A549 (cell line): ENCODE measurements around the gene LOXHD1. TPM values are rescaled to one million over a fixed set of nuclear protein-coding genes. Genes with fewer than 3 reads are reported as not detected.
A peak's percentile ranks its signal among the peaks of the same experiment; 100 is the strongest.

Source experiments
- ATAC-seq, 2 experiments: fragments of 200-7000 bp in 1 of 2; fragments of >200 bp in 1 of 2; cut with Nextera tagmentation in 1 of 2; cut with Tn5 transposase in 1 of 2; 3 replicates each; pipeline versions ENCODE4 v1.8.0 to v1.9.1; 2018 to 2020; ENCODE audit warnings: mild to moderate bottlenecking in 1 of 2, moderate library complexity in 1 of 2
- CTCF ChIA-PET: fragments of 300-600 bp; sonication (Branson Sonifier 250); formaldehyde crosslinking; extraction: SDS; loops from one replicate; lab custom pipeline; 2021; ENCODE audit warnings: antibody characterized with exemption, inconsistent platforms; lab: Yijun Ruan, JAX
- POLR2A ChIA-PET: fragments of 350-600 bp; formaldehyde crosslinking; extraction: SDS; loops from one replicate; lab custom pipeline; 2021; ENCODE audit warnings: antibody characterized with exemption, inconsistent platforms; lab: Yijun Ruan, JAX
- DNase-seq, 2 experiments: peaks; one replicate each; pipeline versions ENCODE4 v3.0.0 to v3.0.0-alpha.2; 2011 to 2016; ENCODE audit warnings: low read depth in 1 of 2, low spot score in 1 of 2
- FAIRE-seq: peaks from 2 replicates; lab custom pipeline; 2011; peaks lifted over from hg19 to GRCh38; lab: Jason Lieb, UNC
- H3K27ac ChIP-seq, 2 experiments: fragments of >200 bp; sonication (Bioruptor Twin); formaldehyde crosslinking; 3 replicates each; pipeline ENCODE4 v1.5.1; 2016 to 2017
- H3K4me1 ChIP-seq: fragments of >200 bp; sonication (Bioruptor Twin); formaldehyde crosslinking; 3 replicates; pipeline ENCODE4 v1.6.1; 2016
- H3K4me2 ChIP-seq: fragments of >200 bp; sonication (Bioruptor Twin); formaldehyde crosslinking; 3 replicates; pipeline ENCODE4 v1.6.1; 2016
- H3K4me3 ChIP-seq: fragments of >200 bp; sonication (Bioruptor Twin); formaldehyde crosslinking; 3 replicates; pipeline ENCODE4 v1.5.1; 2016
- H3K9me3 ChIP-seq: fragments of >200 bp; sonication (Bioruptor Twin); formaldehyde crosslinking; 3 replicates; pipeline ENCODE4 v1.6.1; 2016
- ATOH8 ChIP-seq: fragments of 250-450 bp; sonication (Bioruptor Pico); IDR thresholded peaks from 2 replicates; pipeline ENCODE4 v1.5.0; 2020; ENCODE audit warnings: low read depth, mild to moderate bottlenecking, moderate library complexity
- BCL3 ChIP-seq: fragments of >200 bp; sonication (Bioruptor Twin); formaldehyde crosslinking; IDR thresholded peaks from 3 replicates; pipeline ENCODE4 v1.6.1; 2016
- CBX8 ChIP-seq: fragments of 200-600 bp; sonication (generic); IDR thresholded peaks from 2 replicates; pipeline ENCODE4 v1.6.1; 2016
- CHD4 ChIP-seq: fragments of 200-600 bp; sonication (generic); IDR thresholded peaks from 2 replicates; pipeline ENCODE4 v1.6.1; 2016; ENCODE audit warnings: antibody characterized with exemption, mild to moderate bottlenecking, borderline replicate concordance
- EHMT2 ChIP-seq: fragments of 200-600 bp; sonication (generic); IDR thresholded peaks from 2 replicates; pipeline ENCODE4 v1.6.1; 2016; ENCODE audit warnings: antibody characterized with exemption, low read depth, mild to moderate bottlenecking, moderate library complexity
- EP300 ChIP-seq, 2 experiments: fragments of >200 bp; sonication (Bioruptor Twin); formaldehyde crosslinking; IDR thresholded peaks; 2 replicates in 1 of 2; 3 replicates in 1 of 2; pipeline ENCODE4 v1.6.1; 2016 to 2017
- JUN ChIP-seq, 2 experiments: fragments of >200 bp; sonication (Bioruptor Twin); formaldehyde crosslinking; IDR thresholded peaks; 2 replicates in 1 of 2; 3 replicates in 1 of 2; pipeline ENCODE4 v1.6.1; 2016 to 2017
- KDM5A ChIP-seq: fragments of 200-600 bp; sonication (generic); IDR thresholded peaks from 2 replicates; pipeline ENCODE4 v1.6.1; 2016; ENCODE audit warnings: antibody characterized with exemption, mild to moderate bottlenecking
- MAFK ChIP-seq: fragments of 450-650 bp; IDR thresholded peaks from 2 replicates; pipeline ENCODE4 v1.6.1; 2014; ENCODE audit not compliant: partially characterized antibody
- MAX ChIP-seq: IDR thresholded peaks from 2 replicates; pipeline ENCODE4 v1.6.1; 2012
- MYC ChIP-seq: IDR thresholded peaks from 2 replicates; pipeline ENCODE4 v1.6.1; 2012; ENCODE audit warnings: mild to moderate bottlenecking, inconsistent platforms, low read length, improper control_type of control experiment, borderline replicate concordance
- NPAS2 ChIP-seq: fragments of 250-450 bp; sonication (Bioruptor Pico); IDR thresholded peaks from 2 replicates; pipeline ENCODE4 v1.8.0; 2022; ENCODE audit warnings: mild to moderate bottlenecking, moderate library complexity, borderline replicate concordance
- PBX3 ChIP-seq: IDR thresholded peaks from 2 replicates; pipeline ENCODE4 v1.6.1; 2012
- RAD21 ChIP-seq, 2 experiments: fragments of >200 bp in 1 of 2; sonication (Bioruptor Twin) in 1 of 2; formaldehyde crosslinking in 1 of 2; IDR thresholded peaks in 1 of 2; conservative IDR thresholded peaks in 1 of 2; 2 replicates in 1 of 2; 3 replicates in 1 of 2; pipeline ENCODE4 v1.6.1; 2012 to 2018; ENCODE audit warnings: inconsistent platforms in 1 of 2
- RARB ChIP-seq: fragments of 250-450 bp; sonication (Bioruptor Pico); IDR thresholded peaks from 2 replicates; pipeline ENCODE4 v1.8.0; 2021; ENCODE audit warnings: mild to moderate bottlenecking, moderate library complexity
- SREBF2 ChIP-seq: fragments of 450-650 bp; IDR thresholded peaks from 2 replicates; pipeline ENCODE4 v1.6.1; 2014; ENCODE audit warnings: mild to moderate bottlenecking, moderate library complexity
- TFCP2L1 ChIP-seq: fragments of 250-450 bp; sonication (Bioruptor Pico); IDR thresholded peaks from 2 replicates; pipeline ENCODE4 v1.5.0; 2021; ENCODE audit warnings: mild to moderate bottlenecking
- TP53 ChIP-seq: fragments of 250-450 bp; sonication (Bioruptor Pico); IDR thresholded peaks from 2 replicates; pipeline ENCODE4 v1.5.0; 2021; ENCODE audit warnings: mild to moderate bottlenecking, moderate library complexity
- USF2 ChIP-seq: fragments of 450-650 bp; IDR thresholded peaks from 2 replicates; pipeline ENCODE4 v1.6.1; 2014; ENCODE audit warnings: antibody characterized with exemption
- WGBS: methylation state at CpG from one replicate; pipeline ENCODE4 v1.1.6; 2017; ENCODE audit errors: missing lambda C conversion rate; 5-methylcytosine and 5-hydroxymethylcytosine counted together
- polyA plus RNA-seq, 4 experiments: library from polyadenylated mRNA; depleted of rRNA in 3 of 4; stranded (reverse); fragments of >200 nt; fragmentation: RNase III in 1 of 4; extraction: RNeasy Plus Mini Kit Qiagen cat#74134 plus additional on column Dnase treatment in 1 of 4; gene quantifications; 2 replicates in 3 of 4; 3 replicates in 1 of 4; pipeline ENCODE4 v1.2.3, GENCODE V29; 2011 to 2017

LOXHD1 gene
- polyA plus RNA-seq, 2 of the 4 experiments (the other 2 are of a cell fraction), result not detected

GRCh38 chr18:46668135-46668534 lies 11.1 kb upstream of the LOXHD1 start:
- 45% methylated on average over 10 of the region's 11 CpGs for WGBS
- Histone ChIP-seq H3K9me3 (no peaks in the 10 kb centered on the region), H3K27ac (no peak overlapping the region), H3K4me1 (no peaks in the 10 kb centered on the region), H3K4me2 (no peak overlapping the region), H3K4me3 (no peak overlapping the region)
- ChIA-PET CTCF (interaction anchor here (1.2 kb wide), 1 partner anchor 10 kb away, joined by 7 read pairs; no protein-coding TSS in a partner anchor), POLR2A (no interaction called here)
- FAIRE-seq (no peak), ATAC-seq (no peak), DNase-seq (no peak)
- no peak for TF ChIP-seq MYC
- TF ChIP-seq RAD21 (conservative IDR thresholded peaks at IDR 0.05 in 1 of 2, IDR thresholded peaks at IDR 0.05 in 1 of 2), result no peak
- no peak for TF ChIP-seq CBX8
- no peak for TF ChIP-seq SREBF2
- no peak for TF ChIP-seq CHD4
- TF ChIP-seq MAX, result no peak
- TF ChIP-seq NPAS2, result no peak
- no peak for TF ChIP-seq RARB (CRISPR knock-in tag)
- no peak for TF ChIP-seq JUN (IDR thresholded peaks at IDR 0.05)
- no peak for TF ChIP-seq ATOH8
- no peak for TF ChIP-seq BCL3
- TF ChIP-seq EHMT2, result no peak
- no peak for TF ChIP-seq KDM5A
- TF ChIP-seq TP53 (CRISPR knock-in tag), result no peak

- DNase-seq (no peak), FAIRE-seq (no peak), ATAC-seq (no peak)
- no peak for TF ChIP-seq NPAS2
- TF ChIP-seq MAFK, result peak; percentile 6
- Histone ChIP-seq H3K4me3 (no peak overlapping the region), H3K4me2 (no peak overlapping the region), H3K9me3 (no peaks in the 10 kb centered on the region), H3K4me1 (no peaks in the 10 kb centered on the region), H3K27ac (no peak overlapping the region)
- ChIA-PET POLR2A (no interaction called here), CTCF (interaction anchor here (9.9 kb wide), 1 partner anchor 383 kb away, joined by 109 read pairs; no protein-coding TSS in a partner anchor)
- WGBS, result 79% methylated on average over 1 of the region's 1 CpG
Measured at GRCh38 chr18:46663539-46663938, 6.5 kb upstream of the LOXHD1 start.

GRCh38 chr18:46660957-46661749 lies 4.1 kb upstream of the LOXHD1 start:
- CTCF ChIA-PET, result interaction anchor here (0.7 to 9.9 kb wide), 8 partner anchors 10 to 512 kb away, joined by 3 to 109 read pairs (median 4); a partner anchor contains a TSS
- DNase-seq (peak in 1 of 2 experiments; percentile 8), ATAC-seq (no peak; a peak in 1 of 6 replicates)

More at GRCh38 chr18:46660957-46661749, 4.1 kb upstream of the LOXHD1 start:
- Histone ChIP-seq H3K9me3 (no peaks in the 10 kb centered on the region), H3K27ac (no peak overlapping the region), H3K4me2 (no peak overlapping the region), H3K4me1 (no peaks in the 10 kb centered on the region), H3K4me3 (no peak overlapping the region)
- 38% methylated on average over 8 of the region's 9 CpGs for WGBS
- FAIRE-seq, result no peak
- no peak for TF ChIP-seq KDM5A
- no peak for TF ChIP-seq EP300 (IDR thresholded peaks at IDR 0.05)
- TF ChIP-seq PBX3, result no peak
- TF ChIP-seq BCL3, result no peak
- peak; percentile 36; the same call in 1 of the 2 replicates for TF ChIP-seq USF2
- no peak for TF ChIP-seq MAX
- TF ChIP-seq JUN (IDR thresholded peaks at IDR 0.05), result no peak
- TF ChIP-seq TFCP2L1 (CRISPR knock-in tag), result no peak
- POLR2A ChIA-PET, result no interaction called here
